HepG2 (cell line): ENCODE measurements around the gene MICAL3. TPM values are rescaled to one million over a fixed set of nuclear protein-coding genes. Genes with fewer than 3 reads are reported as not detected.

Experiments used
- AGO2 ChIP-seq: fragments of 200-400 bp; formaldehyde crosslinking; optimal IDR thresholded peaks from 2 replicates; pipeline ENCODE3; 2017; ENCODE audit warnings: mild to moderate bottlenecking, low read depth, low read length, moderate library complexity
- ARID2 ChIP-seq: sonication (generic); formaldehyde crosslinking; IDR thresholded peaks from 2 replicates; pipeline ENCODE4 v1.8.1; 2022; ENCODE audit warnings: mild to moderate bottlenecking, missing genetic modification reagents, borderline replicate concordance
- EEA1 ChIP-seq: sonication (generic); formaldehyde crosslinking; IDR thresholded peaks from 2 replicates; pipeline ENCODE4 v1.5.1; 2020; ENCODE audit warnings: mild to moderate bottlenecking, missing genetic modification reagents, borderline replicate concordance
- GABPB1 ChIP-seq: IDR thresholded peaks from 2 replicates; pipeline ENCODE4 v1.6.1; 2016; ENCODE audit warnings: mild to moderate bottlenecking, missing genetic modification reagents, moderate library complexity, missing compliant biosample characterization
- HNRNPH1 ChIP-seq: fragments of 200-400 bp; formaldehyde crosslinking; optimal IDR thresholded peaks from 2 replicates; pipeline ENCODE3; 2017; ENCODE audit warnings: mild to moderate bottlenecking, low read depth, low read length
- LRRFIP1 ChIP-seq: sonication (generic); formaldehyde crosslinking; conservative IDR thresholded peaks from 2 replicates; pipeline ENCODE4 v1.4.0; 2020; ENCODE audit warnings: missing genetic modification reagents
- MAFK ChIP-seq, 2 experiments: IDR thresholded peaks in 1 of 2; conservative IDR thresholded peaks in 1 of 2; 2 replicates each; pipeline ENCODE4 v1.6.1; 2011; ENCODE audit warnings: improper control_type of control experiment in 2 of 2, low read length in 2 of 2
- NFYB ChIP-seq: sonication (generic); formaldehyde crosslinking; IDR thresholded peaks from 2 replicates; pipeline ENCODE4 v1.4.0; 2020; ENCODE audit warnings: missing genetic modification reagents
- NR2F2 ChIP-seq: IDR thresholded peaks from 2 replicates; pipeline ENCODE4 v1.6.1; 2012; ENCODE audit warnings: low read depth, inconsistent platforms, borderline replicate concordance
- REST ChIP-seq, 2 experiments: IDR thresholded peaks; 2 replicates each; pipeline ENCODE4 v1.6.1; 2011 to 2012; ENCODE audit warnings: low read length in 2 of 2, borderline replicate concordance in 1 of 2, low read depth in 1 of 2, mild to moderate bottlenecking in 1 of 2, moderate library complexity in 1 of 2
- SAFB2 ChIP-seq: sonication (generic); formaldehyde crosslinking; IDR thresholded peaks from 2 replicates; pipeline ENCODE4 v1.5.1; 2020; ENCODE audit warnings: missing genetic modification reagents, low read depth, mild to moderate bottlenecking, borderline replicate concordance
- SOX13 ChIP-seq, 3 experiments: fragments of 450-650 bp in 1 of 3; sonication (generic) in 1 of 3; formaldehyde crosslinking in 1 of 3; IDR thresholded peaks in 2 of 3; conservative IDR thresholded peaks in 1 of 3; 2 replicates each; pipeline versions ENCODE4 v1.5.0 to v1.6.1; 2016 to 2020; ENCODE audit warnings: antibody characterized with exemption in 1 of 3, mild to moderate bottlenecking in 1 of 3, missing compliant biosample characterization in 1 of 3, missing genetic modification reagents in 1 of 3, moderate library complexity in 1 of 3
- ZBTB26 ChIP-seq: IDR thresholded peaks from 2 replicates; pipeline ENCODE4 v1.6.1; 2016; ENCODE audit warnings: missing compliant biosample characterization, missing genetic modification reagents, borderline replicate concordance
- ZNF136 ChIP-seq: sonication (generic); formaldehyde crosslinking; IDR thresholded peaks from 2 replicates; pipeline ENCODE4 v1.8.1; 2022; ENCODE audit warnings: low read depth, mild to moderate bottlenecking, moderate library complexity, missing genetic modification reagents
- ZNF224 ChIP-seq: sonication (generic); formaldehyde crosslinking; IDR thresholded peaks from 2 replicates; pipeline ENCODE4 v1.5.0; 2020; ENCODE audit warnings: mild to moderate bottlenecking, missing genetic modification reagents
- ZNF552 ChIP-seq: sonication (generic); formaldehyde crosslinking; IDR thresholded peaks from 2 replicates; pipeline ENCODE4 v1.9.0; 2022; ENCODE audit warnings: missing genetic modification reagents, mild to moderate bottlenecking, borderline replicate concordance
- ZNF580 ChIP-seq: IDR thresholded peaks from 2 replicates; pipeline ENCODE4 v1.6.1; 2016; ENCODE audit warnings: low read depth, borderline replicate concordance
- ZNF768 ChIP-seq: sonication (generic); formaldehyde crosslinking; IDR thresholded peaks from 2 replicates; pipeline ENCODE4 v1.4.0; 2020; ENCODE audit warnings: missing genetic modification reagents
- ZNF781 ChIP-seq: sonication (generic); formaldehyde crosslinking; IDR thresholded peaks from 2 replicates; pipeline ENCODE4 v1.5.1; 2020; ENCODE audit warnings: borderline replicate concordance, mild to moderate bottlenecking, missing genetic modification reagents; ENCODE audit errors: not compliant biosample characterization
- polyA plus RNA-seq, 8 experiments: library from polyadenylated mRNA; depleted of rRNA in 3 of 8; stranded (reverse) in 7 of 8; unstranded in 1 of 8; fragments of >200 nt; fragmentation: Illumina TruSeq in 4 of 8; extraction: Trizol in 4 of 8; gene quantifications; 2 replicates each; pipeline versions ENCODE4 v1.2.1 to v1.2.3, GENCODE V29; 2011 to 2016; ENCODE audit warnings: low read depth in 4 of 8, missing spikeins in 1 of 8, mixed read lengths in 1 of 8; ENCODE audit not compliant: insufficient read depth in 1 of 8
- total RNA-seq, 5 experiments: library from RNA; depleted of rRNA; stranded (reverse); fragments of >200 nt; fragmentation: Illumina TruSeq; extraction: Trizol; gene quantifications; 2 replicates each; pipeline ENCODE4 v1.2.3, GENCODE V29; 2016; ENCODE audit warnings: low read depth in 1 of 5

MICAL3 gene
- total and polyA plus RNA-seq, 2 of the 13 experiments (the other 11 are each of a cell fraction or from before 2014, with no cell fraction given), result 5.3 to 12.5 TPM

GRCh38 chr22:18044548-18045271 is 20.3 kb upstream of the MICAL3 start (continued):
- TF ChIP-seq GABPB1 (CRISPR knock-in tag) (no peak), ZNF580 (CRISPR knock-in tag) (no peak), ZBTB26 (CRISPR knock-in tag) (peak; percentile 53; the same call in 1 of the 2 replicates), HNRNPH1 (no peak), ZNF224 (peak; percentile 55; the same call in 1 of the 2 replicates), LRRFIP1 (CRISPR knock-in tag) (no peak), ARID2 (CRISPR knock-in tag) (peak; percentile 67; the same call in 1 of the 2 replicates), ZNF768 (no peak), REST (IDR thresholded peaks at IDR 0.05; ENCODE audit: borderline replicate concordance in 1 of 2, low read depth in 1 of 2, low read length in 2 of 2) (no peak), SAFB2 (no peak), SOX13 (IDR thresholded peaks at IDR 0.05) (no peak), SOX13 (CRISPR knock-in tag; conservative IDR thresholded peaks at IDR 0.05 in 1 of 2, IDR thresholded peaks at IDR 0.05 in 1 of 2) (peak in 1 of 2 experiments; percentile 82; a peak in 2 of 4 replicates), MAFK (conservative IDR thresholded peaks at IDR 0.05 in 1 of 2, IDR thresholded peaks at IDR 0.05 in 1 of 2; ENCODE audit: low read length in 2 of 2) (no peak), NFYB (CRISPR knock-in tag) (peak; percentile 24; the same call in 1 of the 2 replicates), ZNF552 (CRISPR knock-in tag) (no peak), ZNF136 (CRISPR knock-in tag) (no peak), EEA1 (CRISPR knock-in tag) (no peak), AGO2 (no peak), NR2F2 (peak; percentile 80), ZNF781 (CRISPR knock-in tag) (no peak)
